IMR-90 (cell line): ENCODE results near the gene C1QTNF3. TPM values are rescaled to one million over a fixed set of nuclear protein-coding genes. Genes with fewer than 3 reads are reported as not detected.

Source experiments
- ATAC-seq: fragments of 200-7000 bp; cut with Tn5 transposase; 2 replicates; pipeline ENCODE4 v1.9.1; 2020; ENCODE audit warnings: low read depth, mild to moderate bottlenecking, moderate library complexity
- BruUV-seq: library from RNA; stranded (reverse); fragments of 400-500 nt; replicated peaks from 2 replicates; lab custom pipeline; 2021; lab: Mats Ljungman, UMichigan
- CTCF ChIA-PET: fragments of 300-600 bp; formaldehyde crosslinking; extraction: SDS; loops from one replicate; lab custom pipeline; 2021; ENCODE audit warnings: antibody characterized with exemption; lab: Yijun Ruan, JAX
- POLR2A ChIA-PET: fragments of 300-600 bp; sonication (Branson Sonifier 250); formaldehyde crosslinking; loops from one replicate; lab custom pipeline; 2022; ENCODE audit warnings: antibody characterized with exemption; ENCODE audit not compliant: unreplicated experiment; lab: Charles Lee
- DNase-seq: peaks from one replicate; pipeline ENCODE4 v3.0.0; 2013
- H2AFZ ChIP-seq: replicated peaks from 2 replicates; pipeline ENCODE3; 2013; ENCODE audit warnings: low read length, mild to moderate bottlenecking; ENCODE audit not compliant: poor library complexity
- H2AK5ac ChIP-seq: 2 replicates; pipeline ENCODE4 v1.6.1; 2013; ENCODE audit warnings: low read depth, low read length, inconsistent platforms
- H2AK9ac ChIP-seq: replicated peaks from 2 replicates; pipeline ENCODE3; 2013; ENCODE audit warnings: mild to moderate bottlenecking, low read depth, low read length, moderate library complexity; ENCODE audit not compliant: poor library complexity
- H2BK120ac ChIP-seq: 2 replicates; pipeline ENCODE4 v1.6.1; 2013; ENCODE audit warnings: low read depth, low read length, inconsistent platforms
- H2BK15ac ChIP-seq: 3 replicates; pipeline ENCODE4 v1.6.1; 2013; ENCODE audit warnings: low read depth, low read length, inconsistent platforms
- H2BK20ac ChIP-seq: 2 replicates; pipeline ENCODE4 v1.6.1; 2013; ENCODE audit warnings: low read depth, mild to moderate bottlenecking, inconsistent platforms, low read length, moderate library complexity
- H2BK5ac ChIP-seq: 2 replicates; pipeline ENCODE4 v1.6.1; 2013; ENCODE audit warnings: mild to moderate bottlenecking, low read depth, low read length, inconsistent platforms; ENCODE audit not compliant: poor library complexity, severe bottlenecking
- H3K14ac ChIP-seq: replicated peaks from 2 replicates; pipeline ENCODE4 v1.6.1; 2013; ENCODE audit warnings: low read depth, low read length, inconsistent platforms
- H3K18ac ChIP-seq: 2 replicates; pipeline ENCODE4 v1.6.1; 2013; ENCODE audit warnings: low read depth, low read length, control low read depth
- H3K23ac ChIP-seq: 2 replicates; pipeline ENCODE4 v1.6.1; 2013; ENCODE audit warnings: low read depth, low read length, inconsistent platforms
- H3K27ac ChIP-seq: 2 replicates; pipeline ENCODE4 v1.5.1; 2013; ENCODE audit warnings: mild to moderate bottlenecking, control low read depth, low read length; ENCODE audit not compliant: insufficient read depth
- H3K27me3 ChIP-seq: 2 replicates; pipeline ENCODE4 v1.6.1; 2013; ENCODE audit warnings: low read length; ENCODE audit not compliant: control insufficient read depth, insufficient read depth
- H3K36me3 ChIP-seq: 2 replicates; pipeline ENCODE4 v1.6.1; 2013; ENCODE audit warnings: low read length, mixed read lengths; ENCODE audit not compliant: control insufficient read depth, insufficient read depth
- H3K4ac ChIP-seq: 2 replicates; pipeline ENCODE4 v1.6.1; 2013; ENCODE audit warnings: low read depth, low read length, inconsistent platforms
- H3K4me1 ChIP-seq: 2 replicates; pipeline ENCODE4 v1.6.1; 2013; ENCODE audit warnings: low read length, mixed read lengths; ENCODE audit not compliant: control insufficient read depth, insufficient read depth
- H3K4me2 ChIP-seq: 2 replicates; pipeline ENCODE4 v1.6.1; 2013; ENCODE audit warnings: low read depth, mild to moderate bottlenecking, control low read depth, low read length, moderate library complexity
- H3K4me3 ChIP-seq: 2 replicates; pipeline ENCODE4 v1.5.1; 2013; ENCODE audit warnings: low read depth, mild to moderate bottlenecking, control low read depth, low read length, moderate library complexity; ENCODE audit not compliant: insufficient read depth
- H3K56ac ChIP-seq: 2 replicates; pipeline ENCODE4 v1.6.1; 2013; ENCODE audit warnings: low read length, inconsistent platforms; ENCODE audit not compliant: insufficient read depth; ENCODE audit errors: extremely low read depth
- H3K79me1 ChIP-seq, 2 experiments: 2 replicates each; pipeline ENCODE4 v1.6.1; 2013; ENCODE audit warnings: low read length in 2 of 2, inconsistent platforms in 1 of 2, low read depth in 1 of 2
- H3K9ac ChIP-seq: 2 replicates; pipeline ENCODE4 v1.6.1; 2013; ENCODE audit warnings: low read depth, low read length, control low read depth
- H3K9me1 ChIP-seq: 2 replicates; pipeline ENCODE4 v1.6.1; 2013; ENCODE audit warnings: low read length, inconsistent platforms; ENCODE audit not compliant: insufficient read depth
- H3K9me3 ChIP-seq: 2 replicates; pipeline ENCODE4 v1.6.1; 2013; ENCODE audit warnings: low read length; ENCODE audit not compliant: control insufficient read depth, insufficient read depth
- H4K20me1 ChIP-seq: 2 replicates; pipeline ENCODE4 v1.6.1; 2013; ENCODE audit warnings: low read length, inconsistent platforms; ENCODE audit not compliant: insufficient read depth
- H4K5ac ChIP-seq: 2 replicates; pipeline ENCODE4 v1.6.1; 2013; ENCODE audit warnings: mild to moderate bottlenecking, low read depth, low read length, control low read depth
- H4K8ac ChIP-seq, 2 experiments: 2 replicates each; pipeline ENCODE4 v1.6.1; 2013; ENCODE audit warnings: low read depth in 2 of 2, low read length in 2 of 2, control low read depth in 1 of 2, inconsistent platforms in 1 of 2
- H4K91ac ChIP-seq: 2 replicates; pipeline ENCODE4 v1.6.1; 2013; ENCODE audit warnings: low read depth, low read length, inconsistent platforms; ENCODE audit not compliant: insufficient read depth
- BHLHE40 ChIP-seq: fragments of 150-350 bp; IDR thresholded peaks from 2 replicates; pipeline ENCODE4 v1.6.1; 2016; ENCODE audit warnings: mild to moderate bottlenecking, low read depth, low read length
- CEBPB ChIP-seq: IDR thresholded peaks from 2 replicates; pipeline ENCODE4 v1.6.1; 2012; ENCODE audit warnings: low read depth, low read length, improper control_type of control experiment
- MAZ ChIP-seq: IDR thresholded peaks from 2 replicates; pipeline ENCODE4 v1.6.1; 2012; ENCODE audit warnings: low read depth, mild to moderate bottlenecking, low read length, improper control_type of control experiment, moderate library complexity, borderline replicate concordance
- MXI1 ChIP-seq: IDR thresholded peaks from 2 replicates; pipeline ENCODE4 v1.6.1; 2012; ENCODE audit warnings: low read depth, mild to moderate bottlenecking, low read length, moderate library complexity, borderline replicate concordance
- POLR2A ChIP-seq: IDR thresholded peaks from 2 replicates; pipeline ENCODE4 v1.6.1; 2012; ENCODE audit warnings: mild to moderate bottlenecking, low read depth, low read length
- RCOR1 ChIP-seq: IDR thresholded peaks from 2 replicates; pipeline ENCODE4 v1.6.1; 2012; ENCODE audit warnings: mild to moderate bottlenecking, low read length, improper control_type of control experiment; ENCODE audit not compliant: insufficient replicate concordance
- WGBS, 2 experiments: methylation state at CpG; one replicate each; pipeline versions ENCODE4 v1.1.5 to v1.1.7; 2013; ENCODE audit warnings: missing lambda C conversion rate in 2 of 2; ENCODE audit not compliant: insufficient read length in 1 of 2; ENCODE audit errors: extremely low coverage in 2 of 2; 5-methylcytosine and 5-hydroxymethylcytosine counted together
- dilution Hi-C: fragments of 300-500 bp; cut with HindIII; formaldehyde crosslinking; loops from one replicate; pipeline ENCODE4 v1.14.3; 2018; ENCODE audit warnings: low sequenced_read_pairs; ENCODE audit not compliant: unreplicated experiment
- in situ Hi-C: fragments of 300-500 bp; cut with MboI; formaldehyde crosslinking; loops from 3 replicates; pipeline ENCODE4 v1.14.3; 2019; ENCODE audit warnings: low sequenced_read_pairs, inconsistent platforms, mixed read lengths
- intact Hi-C: fragments of 100-400 bp; cut with micrococcal nuclease; formaldehyde crosslinking; loops from 2 replicates; pipeline ENCODE4 v1.10.0; 2022
- polyA plus RNA-seq, 3 experiments: library from polyadenylated mRNA; depleted of rRNA; stranded (reverse); fragments of >200 nt; gene quantifications; 2 replicates each; pipeline ENCODE4 v1.2.3, GENCODE V29; 2012; ENCODE audit warnings: low replicate concordance in 1 of 3
- total RNA-seq: library from RNA; depleted of rRNA; stranded (reverse); fragments of >200 nt; gene quantifications from 2 replicates; pipeline ENCODE4 v1.2.3, GENCODE V29; 2012
- TF ChIP-seq, protein P1 (sequence below): fragments of 150-350 bp; IDR thresholded peaks from 2 replicates; pipeline ENCODE4 v1.6.1; 2017; ENCODE audit warnings: mild to moderate bottlenecking, antibody characterized with exemption, low read length, low read depth

Gene C1QTNF3
- total and polyA plus RNA-seq, 2 of the 4 experiments (the other 2 are of a cell fraction) = 1.0 to 1.4 TPM

DNA sequence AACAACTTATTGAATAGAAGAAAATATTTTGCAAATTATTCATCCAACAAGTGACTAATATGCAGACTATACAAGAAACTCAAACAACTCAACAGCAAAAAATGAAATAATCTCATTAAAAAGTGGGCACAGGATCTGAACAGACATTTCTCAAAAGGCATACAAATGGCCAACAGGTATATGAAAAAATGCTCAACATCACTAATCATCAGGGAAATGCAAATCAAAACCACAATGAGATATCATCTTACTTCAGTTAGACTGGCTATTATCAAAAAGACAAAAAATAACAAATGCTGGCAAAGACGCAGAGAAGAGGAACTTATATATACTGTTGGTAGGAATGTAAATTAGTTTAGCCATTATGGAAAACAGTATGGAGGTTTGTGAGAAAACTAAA lies 33.4 kb downstream of the C1QTNF3 start:
- no peak overlapping the region for H3K23ac ChIP-seq
- H2AK9ac ChIP-seq = no peak overlapping the region
- TF ChIP-seq CEBPB (no peak), MAZ (no peak), RCOR1 (no peak), MXI1 (no peak), BHLHE40 (no peak), POLR2A (no peak)
- TF ChIP-seq, protein P1, sequence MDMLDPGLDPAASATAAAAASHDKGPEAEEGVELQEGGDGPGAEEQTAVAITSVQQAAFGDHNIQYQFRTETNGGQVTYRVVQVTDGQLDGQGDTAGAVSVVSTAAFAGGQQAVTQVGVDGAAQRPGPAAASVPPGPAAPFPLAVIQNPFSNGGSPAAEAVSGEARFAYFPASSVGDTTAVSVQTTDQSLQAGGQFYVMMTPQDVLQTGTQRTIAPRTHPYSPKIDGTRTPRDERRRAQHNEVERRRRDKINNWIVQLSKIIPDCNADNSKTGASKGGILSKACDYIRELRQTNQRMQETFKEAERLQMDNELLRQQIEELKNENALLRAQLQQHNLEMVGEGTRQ = no peak
- H3K4me3 ChIP-seq = no peak overlapping the region
- no peak overlapping the region for H2BK120ac ChIP-seq
- no peak overlapping the region for H3K27ac ChIP-seq
- no peak overlapping the region for H3K4ac ChIP-seq
- H4K20me1 ChIP-seq = no peaks in the 10 kb centered on the region
- DNase-seq (no peak), ATAC-seq (no peak)
- H2BK5ac ChIP-seq = no peak overlapping the region
- no TSS peak for BruUV-seq
- no peak overlapping the region for H2AFZ ChIP-seq
- peaks cover 3% of the 10 kb centered on the region; the same call in 1 of the 2 replicates for H3K9me1 ChIP-seq
- no peak overlapping the region for H2BK20ac ChIP-seq
- H3K27me3 ChIP-seq = no peaks in the 10 kb centered on the region
- H4K8ac ChIP-seq = no peak overlapping the region
- no peak overlapping the region for H3K14ac ChIP-seq
- H3K56ac ChIP-seq = no peak overlapping the region
- dilution Hi-C loops (no loop called here), in situ Hi-C loops (no loop called here), intact Hi-C loops (no loop called here)
- H4K5ac ChIP-seq = no peak overlapping the region
- H3K4me2 ChIP-seq = no peak overlapping the region
- H4K91ac ChIP-seq = no peak overlapping the region
- no peak overlapping the region for H2AK5ac ChIP-seq
- ChIA-PET CTCF (no interaction called here), POLR2A (no interaction called here)
- no peak overlapping the region for H3K18ac ChIP-seq
- H3K9me3 ChIP-seq = no peaks in the 10 kb centered on the region
- no CpG with 5 or more reads among the region's 1 CpG for WGBS, 2 experiments
- H3K36me3 ChIP-seq = no peaks in the 10 kb centered on the region
- H3K4me1 ChIP-seq = peaks cover 4% of the 10 kb centered on the region
- H2BK15ac ChIP-seq = no peak overlapping the region
- H3K9ac ChIP-seq = no peak overlapping the region
- H3K79me1 ChIP-seq = peaks cover 12 to 16% of the 10 kb centered on the region in 2 experiments; a peak in 3 of 4 replicates
